ENCODE data around the gene FARS2. TPM values are rescaled to one million over a fixed set of nuclear protein-coding genes. Genes with fewer than 3 reads are reported as not detected.

Gene FARS2
- polyA plus RNA-seq, 1 of the 3 experiments (the other 2 are of a cell fraction) = 12.5 TPM

DNA sequence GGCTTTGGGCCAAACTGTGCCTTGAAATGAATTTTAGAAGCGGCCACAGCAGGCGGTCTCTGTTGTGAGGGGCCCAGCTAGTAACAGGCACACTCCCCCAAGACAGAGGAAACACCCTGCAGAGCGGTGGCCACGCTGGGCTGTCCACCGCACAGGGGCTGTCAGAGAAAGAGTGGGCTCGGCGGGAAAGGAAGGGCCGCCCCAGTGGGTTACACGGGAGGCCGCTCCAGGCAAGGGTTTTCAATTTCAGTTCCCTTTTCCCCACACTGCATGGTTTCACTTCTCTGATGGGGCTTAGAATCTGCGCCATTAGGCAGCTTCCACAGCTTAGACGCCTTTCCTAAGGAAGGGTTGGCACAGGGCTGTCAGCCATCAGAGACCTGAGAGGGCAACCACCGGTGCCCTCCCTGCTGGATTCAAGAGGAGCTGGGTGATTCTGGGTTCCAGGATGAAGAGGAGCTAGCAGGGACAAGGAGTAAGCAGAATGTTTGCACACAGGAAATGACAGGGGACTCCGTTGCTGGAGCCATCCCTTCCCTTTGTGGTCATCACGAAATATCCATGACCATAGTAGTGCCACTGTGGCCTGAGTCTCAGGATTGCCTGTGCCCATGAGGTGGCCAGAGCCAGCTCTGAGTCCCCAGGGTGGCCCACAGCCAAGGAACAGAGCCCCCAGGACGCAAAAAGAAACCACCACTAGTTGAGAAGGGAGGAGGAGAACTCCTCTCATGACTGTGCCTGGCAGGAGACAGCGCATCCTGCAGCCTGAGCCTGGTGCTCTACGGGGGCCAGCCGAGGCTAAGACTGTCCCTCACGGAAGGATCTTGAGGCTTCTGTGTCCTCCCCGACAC lies 462.8 kb downstream of the FARS2 start:
- H3F3A ChIP-seq (replicated peaks; ENCODE audit: insufficient read depth) = no peaks in the 10 kb centered on the region
- WGBS (ENCODE audit: low lambda C conversion rate) = 93% methylated on average over 12 of the region's 21 CpGs
- H2AFZ ChIP-seq (ENCODE audit: low read depth) = no peak overlapping the region
- H3K27me3 ChIP-seq (ENCODE audit: insufficient read depth) = no peaks in the 10 kb centered on the region
- H3K36me3 ChIP-seq (replicated peaks in 1 of 2; ENCODE audit: control insufficient read depth in 1 of 2, insufficient read depth in 2 of 2, low read length in 1 of 2) = no peaks in the 10 kb centered on the region
- H3K9ac ChIP-seq = no peak overlapping the region
- no peak overlapping the region for H3K4me2 ChIP-seq
- TF ChIP-seq RXRA (IDR thresholded peaks at IDR 0.05; ENCODE audit: borderline replicate concordance, low read depth) (no peak), IRF3 (IDR thresholded peaks at IDR 0.05; ENCODE audit: low read depth, low read length) (no peak), SMC3 (IDR thresholded peaks at IDR 0.05; ENCODE audit: low read depth, low read length) (no peak), NFIC (IDR thresholded peaks at IDR 0.05; ENCODE audit: borderline replicate concordance) (no peak), MAX (IDR thresholded peaks at IDR 0.05; ENCODE audit: low read depth) (no peak), POLR2AphosphoS5 (IDR thresholded peaks at IDR 0.05; ENCODE audit: low read depth, low read length) (no peak), TCF12 (IDR thresholded peaks at IDR 0.05) (no peak), USF2 (IDR thresholded peaks at IDR 0.05; ENCODE audit: borderline replicate concordance, low read depth, low read length) (no peak), FOXM1 (IDR thresholded peaks at IDR 0.05; ENCODE audit: low read depth) (no peak), CHD2 (IDR thresholded peaks at IDR 0.05; ENCODE audit: low read length, partially characterized antibody) (no peak), GATA2 (CRISPR knock-in tag; IDR thresholded peaks at IDR 0.05) (no peak), ELF1 (IDR thresholded peaks at IDR 0.05) (no peak), TEAD4 (IDR thresholded peaks at IDR 0.05; ENCODE audit: borderline replicate concordance, insufficient read depth) (no peak)
- TF ChIP-seq, protein P1, sequence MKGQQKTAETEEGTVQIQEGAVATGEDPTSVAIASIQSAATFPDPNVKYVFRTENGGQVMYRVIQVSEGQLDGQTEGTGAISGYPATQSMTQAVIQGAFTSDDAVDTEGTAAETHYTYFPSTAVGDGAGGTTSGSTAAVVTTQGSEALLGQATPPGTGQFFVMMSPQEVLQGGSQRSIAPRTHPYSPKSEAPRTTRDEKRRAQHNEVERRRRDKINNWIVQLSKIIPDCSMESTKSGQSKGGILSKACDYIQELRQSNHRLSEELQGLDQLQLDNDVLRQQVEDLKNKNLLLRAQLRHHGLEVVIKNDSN (IDR thresholded peaks at IDR 0.05; ENCODE audit: borderline replicate concordance, low read depth) = no peak
- TF ChIP-seq, protein P2, sequence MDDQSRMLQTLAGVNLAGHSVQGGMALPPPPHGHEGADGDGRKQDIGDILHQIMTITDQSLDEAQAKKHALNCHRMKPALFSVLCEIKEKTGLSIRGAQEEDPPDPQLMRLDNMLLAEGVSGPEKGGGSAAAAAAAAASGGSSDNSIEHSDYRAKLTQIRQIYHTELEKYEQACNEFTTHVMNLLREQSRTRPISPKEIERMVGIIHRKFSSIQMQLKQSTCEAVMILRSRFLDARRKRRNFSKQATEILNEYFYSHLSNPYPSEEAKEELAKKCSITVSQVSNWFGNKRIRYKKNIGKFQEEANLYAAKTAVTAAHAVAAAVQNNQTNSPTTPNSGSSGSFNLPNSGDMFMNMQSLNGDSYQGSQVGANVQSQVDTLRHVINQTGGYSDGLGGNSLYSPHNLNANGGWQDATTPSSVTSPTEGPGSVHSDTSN (IDR thresholded peaks at IDR 0.05) = no peak
- TF ChIP-seq, protein P3, sequence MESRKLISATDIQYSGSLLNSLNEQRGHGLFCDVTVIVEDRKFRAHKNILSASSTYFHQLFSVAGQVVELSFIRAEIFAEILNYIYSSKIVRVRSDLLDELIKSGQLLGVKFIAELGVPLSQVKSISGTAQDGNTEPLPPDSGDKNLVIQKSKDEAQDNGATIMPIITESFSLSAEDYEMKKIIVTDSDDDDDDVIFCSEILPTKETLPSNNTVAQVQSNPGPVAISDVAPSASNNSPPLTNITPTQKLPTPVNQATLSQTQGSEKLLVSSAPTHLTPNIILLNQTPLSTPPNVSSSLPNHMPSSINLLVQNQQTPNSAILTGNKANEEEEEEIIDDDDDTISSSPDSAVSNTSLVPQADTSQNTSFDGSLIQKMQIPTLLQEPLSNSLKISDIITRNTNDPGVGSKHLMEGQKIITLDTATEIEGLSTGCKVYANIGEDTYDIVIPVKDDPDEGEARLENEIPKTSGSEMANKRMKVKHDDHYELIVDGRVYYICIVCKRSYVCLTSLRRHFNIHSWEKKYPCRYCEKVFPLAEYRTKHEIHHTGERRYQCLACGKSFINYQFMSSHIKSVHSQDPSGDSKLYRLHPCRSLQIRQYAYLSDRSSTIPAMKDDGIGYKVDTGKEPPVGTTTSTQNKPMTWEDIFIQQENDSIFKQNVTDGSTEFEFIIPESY (IDR thresholded peaks at IDR 0.05; ENCODE audit: borderline replicate concordance, low read depth) = no peak
- H3K9me3 ChIP-seq = no peaks in the 10 kb centered on the region
- ChIA-PET POLR2A (no interaction called here), CTCF (interaction anchor here (1.3 kb wide), 1 partner anchor 14 kb away, joined by 3 read pairs; no protein-coding TSS in a partner anchor)
- H3K79me2 ChIP-seq (ENCODE audit: insufficient read depth) = no peaks in the 10 kb centered on the region
- H3K4me1 ChIP-seq (ENCODE audit: control insufficient read depth in 1 of 2, insufficient read depth in 2 of 2, low read depth in 1 of 2, low read length in 1 of 2) = peaks cover 7% of the 10 kb centered on the region in 2 experiments; a peak in 2 of 4 replicates
- H3K4me3 ChIP-seq (ENCODE audit: low read depth in 2 of 2, low read length in 1 of 2) = no peak overlapping the region
- H3K27ac ChIP-seq (ENCODE audit: low read depth in 2 of 2, low read length in 1 of 2) = no peak overlapping the region
- DNase-seq = no peak
- H3K9me2 ChIP-seq = no peaks in the 10 kb centered on the region
- no peaks in the 10 kb centered on the region for H4K20me1 ChIP-seq (ENCODE audit: insufficient read depth)
